Mesendoderm (in vitro differentiated cells): ENCODE measurements around the gene SPINK13. TPM values are rescaled to one million over a fixed set of nuclear protein-coding genes. Genes with fewer than 3 reads are reported as not detected.
"Not testable (repeated sequence)": the region's sequence is repeated elsewhere in the genome, so short reads cannot be mapped to it uniquely, and the experiment has no call there.

Experiments
- DNase-seq: peaks from one replicate; pipeline ENCODE4 v3.0.0; 2013
- H2AK5ac ChIP-seq: 2 replicates; pipeline ENCODE4 v1.6.1; 2013; ENCODE audit warnings: low read length, inconsistent platforms
- H2BK120ac ChIP-seq: 2 replicates; pipeline ENCODE4 v1.6.1; 2013; ENCODE audit warnings: low read depth, mild to moderate bottlenecking, low read length, moderate library complexity, mixed read lengths
- H2BK15ac ChIP-seq: replicated peaks from 2 replicates; pipeline ENCODE4 v1.6.1; 2013; ENCODE audit warnings: low read depth, mild to moderate bottlenecking, moderate library complexity
- H2BK5ac ChIP-seq: 2 replicates; pipeline ENCODE4 v1.6.1; 2013; ENCODE audit warnings: low read length, inconsistent platforms
- H3K18ac ChIP-seq: 2 replicates; pipeline ENCODE4 v1.6.1; 2013; ENCODE audit warnings: mild to moderate bottlenecking, low read length, mixed read lengths
- H3K23ac ChIP-seq: one replicate; pipeline ENCODE4 v1.6.1; 2013; ENCODE audit warnings: low read length
- H3K27ac ChIP-seq: 2 replicates; pipeline ENCODE4 v1.5.1; 2013; ENCODE audit warnings: low read depth, mild to moderate bottlenecking, inconsistent platforms, low read length, moderate library complexity
- H3K27me3 ChIP-seq: 2 replicates; pipeline ENCODE4 v1.6.1; 2013; ENCODE audit warnings: low read length, control low read depth, mild to moderate bottlenecking, inconsistent platforms; ENCODE audit not compliant: insufficient read depth, poor library complexity
- H3K36me3 ChIP-seq: 2 replicates; pipeline ENCODE4 v1.6.1; 2013; ENCODE audit warnings: low read length, inconsistent platforms; ENCODE audit not compliant: control insufficient read depth, insufficient read depth
- H3K4ac ChIP-seq: one replicate; pipeline ENCODE4 v1.6.1; 2013; ENCODE audit warnings: low read depth, mild to moderate bottlenecking, low read length, moderate library complexity
- H3K4me1 ChIP-seq: 2 replicates; pipeline ENCODE4 v1.6.1; 2013; ENCODE audit warnings: low read depth, low read length, inconsistent platforms; ENCODE audit not compliant: control insufficient read depth
- H3K4me2 ChIP-seq: 2 replicates; pipeline ENCODE4 v1.6.1; 2013; ENCODE audit warnings: low read length
- H3K4me3 ChIP-seq: 2 replicates; pipeline ENCODE4 v1.5.1; 2013; ENCODE audit warnings: mild to moderate bottlenecking, low read length
- H3K56ac ChIP-seq: one replicate; pipeline ENCODE4 v1.6.1; 2013; ENCODE audit warnings: low read length
- H3K79me1 ChIP-seq: 2 replicates; pipeline ENCODE4 v1.6.1; 2013; ENCODE audit warnings: low read length, inconsistent platforms
- H3K79me2 ChIP-seq: 2 replicates; pipeline ENCODE4 v1.6.1; 2013; ENCODE audit warnings: mild to moderate bottlenecking, low read length; ENCODE audit not compliant: control insufficient read depth, insufficient read depth
- H3K9ac ChIP-seq: 2 replicates; pipeline ENCODE4 v1.6.1; 2013; ENCODE audit warnings: low read length, inconsistent platforms
- H4K5ac ChIP-seq: one replicate; pipeline ENCODE4 v1.6.1; 2013; ENCODE audit warnings: low read length
- H4K8ac ChIP-seq: one replicate; pipeline ENCODE4 v1.6.1; 2013; ENCODE audit warnings: low read depth, mild to moderate bottlenecking, control low read depth, low read length, moderate library complexity
- WGBS: extraction: QIAGEN DNeasy Blood & Tissue Kit; methylation state at CpG from one replicate; pipeline ENCODE4 v1.1.7; 2013; ENCODE audit warnings: low lambda C conversion rate, missing lambda C conversion rate; ENCODE audit not compliant: insufficient coverage; ENCODE audit errors: extremely low coverage; 5-methylcytosine and 5-hydroxymethylcytosine counted together
- small RNA-seq: library from polyadenylated mRNA; stranded (forward); fragments of <200 nt; extraction: miRNeasy Mini kit (QIAGEN cat#:217004); gene quantifications from one replicate; pipeline ENCODE3, GENCODE V24; 2013; ENCODE audit not compliant: insufficient read depth

Gene SPINK13

GRCh38 chr5:148314731-148315130 is 46.1 kb downstream of the SPINK13 start:
- Histone ChIP-seq H3K18ac (no peak overlapping the region), H3K27ac (no peak overlapping the region), H3K4me1 (no peaks in the 10 kb centered on the region), H3K23ac (no peak overlapping the region), H3K4me3 (no peak overlapping the region), H3K56ac (no peak overlapping the region), H4K8ac (no peak overlapping the region), H3K4ac (no peak overlapping the region), H2BK15ac (no peak overlapping the region), H3K4me2 (no peak overlapping the region), H2AK5ac (no peak overlapping the region), H3K27me3 (no peaks in the 10 kb centered on the region), H3K79me1 (no peaks in the 10 kb centered on the region), H2BK120ac (no peak overlapping the region), H3K79me2 (no peaks in the 10 kb centered on the region), H3K36me3 (no peaks in the 10 kb centered on the region), H2BK5ac (no peak overlapping the region), H4K5ac (no peak overlapping the region), H3K9ac (no peak overlapping the region)
- WGBS = no CpG with 5 or more reads among the region's 4 CpGs
- no peak for DNase-seq

- H3K23ac ChIP-seq, H2BK5ac ChIP-seq, H3K36me3 ChIP-seq, H3K4me2 ChIP-seq, H3K4ac ChIP-seq, H3K4me1 ChIP-seq, H3K79me2 ChIP-seq, H2AK5ac ChIP-seq, H3K79me1 ChIP-seq, H3K27ac ChIP-seq, H3K27me3 ChIP-seq, H2BK15ac ChIP-seq, H4K8ac ChIP-seq, H3K18ac ChIP-seq, H4K5ac ChIP-seq, H2BK120ac ChIP-seq: not testable (repeated sequence)
- Histone ChIP-seq H3K4me3 (peak overlapping the region; percentile 13), H3K9ac (peak overlapping the region; percentile 58), H3K56ac (peak overlapping the region; percentile 83)
- peak; percentile 61 for DNase-seq
- no CpG with 5 or more reads among the region's 42 CpGs for WGBS
Measured at GRCh38 chr5:148320011-148320963, 51.7 kb downstream of the SPINK13 start.

- Histone ChIP-seq H3K9ac (no peak overlapping the region), H2AK5ac (no peak overlapping the region), H3K4ac (no peak overlapping the region), H3K56ac (no peak overlapping the region), H4K5ac (no peak overlapping the region), H3K79me1 (no peaks in the 10 kb centered on the region), H3K18ac (no peak overlapping the region), H4K8ac (no peak overlapping the region), H3K27ac (no peak overlapping the region), H2BK120ac (no peak overlapping the region), H2BK15ac (no peak overlapping the region), H3K79me2 (no peaks in the 10 kb centered on the region), H3K23ac (no peak overlapping the region), H3K4me1 (no peaks in the 10 kb centered on the region), H3K27me3 (no peaks in the 10 kb centered on the region), H3K36me3 (no peaks in the 10 kb centered on the region), H3K4me3 (no peak overlapping the region), H2BK5ac (no peak overlapping the region), H3K4me2 (no peak overlapping the region)
- WGBS = no CpG with 5 or more reads among the region's 4 CpGs
- DNase-seq = peak; percentile 4
Measured at GRCh38 chr5:148333262-148333849, 64.8 kb downstream of the SPINK13 start.

GRCh38 chr5:148335259-148335658 is 66.7 kb downstream of the SPINK13 start, which contains the start of gene SPINK9:
Gene SPINK9, plus strand, starts transcription at chr5:148335559. Its CDS starts 55 bp downstream, at chr5:148335614.
- no peak within 1 kb of the TSS for H3K18ac ChIP-seq
- H3K27ac ChIP-seq = no peak within 1 kb of the TSS
- H2BK15ac ChIP-seq = no peak within 1 kb of the TSS
- no peak within 1 kb of the TSS for H3K4ac ChIP-seq
- no peaks in the 10 kb centered on the region for H3K79me1 ChIP-seq
- no peak within 1 kb of the TSS for H2AK5ac ChIP-seq
- no peak within 1 kb of the TSS for H2BK120ac ChIP-seq
- WGBS = no CpG with 5 or more reads among the region's 3 CpGs
- no peak within 1 kb of the TSS for H4K8ac ChIP-seq
- no peak within 1 kb of the TSS for H3K56ac ChIP-seq
- no peak for DNase-seq
- H3K27me3 ChIP-seq = no peaks in the 10 kb centered on the region
- no peak within 1 kb of the TSS for H4K5ac ChIP-seq
- H3K79me2 ChIP-seq = no peaks in the 10 kb centered on the region
- H3K23ac ChIP-seq = no peak within 1 kb of the TSS
- no peak within 1 kb of the TSS for H3K4me3 ChIP-seq
- no peaks in the 10 kb centered on the region for H3K4me1 ChIP-seq
- no peak within 1 kb of the TSS for H3K9ac ChIP-seq
- no peaks in the 10 kb centered on the region for H3K36me3 ChIP-seq
- no peak within 1 kb of the TSS for H2BK5ac ChIP-seq
- no peak within 1 kb of the TSS for H3K4me2 ChIP-seq

Small RNA genes lying within 50 kb of the gene (small RNA-seq; reads per million reads assigned to genes)
- gene HMGN1P16 = not detected
